Vagina (tissue), 2 donors: ENCODE results near the gene B4GALT6. TPM values are rescaled to one million over a fixed set of nuclear protein-coding genes. Genes with fewer than 3 reads are reported as not detected.

Source experiments
- DNase-seq, 2 donors: peaks; one replicate each; pipeline ENCODE4 v3.0.0-alpha.2; 2017; ENCODE audit errors: extremely low spot score in 2 of 2
- H3K27ac ChIP-seq: fragments of 200-600 bp; sonication (generic); one replicate; pipeline ENCODE4 v1.5.1; 2019
- H3K27me3 ChIP-seq: fragments of 200-600 bp; sonication (generic); one replicate; pipeline ENCODE4 v1.5.1; 2019
- H3K36me3 ChIP-seq, 2 donors: fragments of 200-600 bp; sonication (generic); one replicate each; pipeline ENCODE4 v1.5.1; 2017 to 2019
- H3K4me1 ChIP-seq: fragments of 200-600 bp; sonication (generic); one replicate; pipeline ENCODE4 v1.5.1; 2019
- H3K4me3 ChIP-seq, 2 donors: fragments of 200-600 bp; sonication (generic); 1 replicate in 1 of 2; 2 replicates in 1 of 2; pipeline ENCODE4 v1.5.1; 2016 to 2019
- H3K9me3 ChIP-seq: fragments of 200-600 bp; sonication (generic); one replicate; pipeline ENCODE4 v1.5.1; 2019
- POLR2A ChIP-seq, 2 donors: fragments of 450-650 bp; IDR thresholded peaks; one replicate each; pipeline ENCODE4 v1.6.1; 2017; ENCODE audit warnings: antibody characterized with exemption in 2 of 2, mild to moderate bottlenecking in 2 of 2, moderate library complexity in 2 of 2
- POLR2AphosphoS5 ChIP-seq, 2 donors: sonication (generic); formaldehyde crosslinking; IDR thresholded peaks; one replicate each; pipeline ENCODE4 v1.9.0; 2017; ENCODE audit warnings: antibody characterized with exemption in 2 of 2, mild to moderate bottlenecking in 2 of 2, low read depth in 1 of 2; ENCODE audit not compliant: insufficient read depth in 1 of 2
- intact Hi-C: fragments of 100-400 bp; cut with DNase I; formaldehyde crosslinking; loops from one replicate; pipeline ENCODE4 v1.15.1; 2023
- total RNA-seq: library from RNA; depleted of rRNA; stranded (reverse); fragments of >200 nt; gene quantifications from one replicate; pipeline ENCODE4 v1.2.3, GENCODE V29; 2016
- TF ChIP-seq, protein P1 (sequence below), 3 experiments: fragments of 450-650 bp in 2 of 3; fragments of 200-600 bp in 1 of 3; sonication (generic) in 1 of 3; IDR thresholded peaks; one replicate each; pipeline ENCODE4 v1.5.1; 2017 to 2019; ENCODE audit warnings: antibody characterized with exemption in 3 of 3, mild to moderate bottlenecking in 2 of 3, moderate library complexity in 2 of 3

Gene B4GALT6
- total RNA-seq, 1 donor from 2014 or later, result 2.5 TPM

DNA sequence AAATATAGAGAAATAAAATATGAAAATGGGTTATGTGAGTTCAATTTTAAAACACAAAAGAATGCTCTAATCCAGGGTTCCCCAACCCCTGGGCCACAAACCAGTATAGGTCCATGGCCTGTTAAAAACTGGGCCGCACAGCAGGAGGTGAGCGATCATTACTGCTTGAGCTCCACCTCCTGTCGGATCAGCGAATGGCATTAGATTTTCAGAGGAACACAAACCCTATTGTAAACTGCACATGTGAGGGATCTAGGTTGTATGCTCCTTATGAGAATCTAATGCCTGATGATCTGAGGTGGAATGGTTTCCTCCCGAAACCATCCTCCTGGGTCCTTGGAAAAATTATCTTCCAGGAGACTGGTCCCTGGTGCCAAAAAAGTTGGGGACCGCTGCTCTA, 58.0 kb downstream of the B4GALT6 start:
- DNase-seq, result no peak
- no peaks in the 10 kb centered on the region for H3K9me3 ChIP-seq
- H3K27ac ChIP-seq, result no peak overlapping the region
- TF ChIP-seq, protein P1, sequence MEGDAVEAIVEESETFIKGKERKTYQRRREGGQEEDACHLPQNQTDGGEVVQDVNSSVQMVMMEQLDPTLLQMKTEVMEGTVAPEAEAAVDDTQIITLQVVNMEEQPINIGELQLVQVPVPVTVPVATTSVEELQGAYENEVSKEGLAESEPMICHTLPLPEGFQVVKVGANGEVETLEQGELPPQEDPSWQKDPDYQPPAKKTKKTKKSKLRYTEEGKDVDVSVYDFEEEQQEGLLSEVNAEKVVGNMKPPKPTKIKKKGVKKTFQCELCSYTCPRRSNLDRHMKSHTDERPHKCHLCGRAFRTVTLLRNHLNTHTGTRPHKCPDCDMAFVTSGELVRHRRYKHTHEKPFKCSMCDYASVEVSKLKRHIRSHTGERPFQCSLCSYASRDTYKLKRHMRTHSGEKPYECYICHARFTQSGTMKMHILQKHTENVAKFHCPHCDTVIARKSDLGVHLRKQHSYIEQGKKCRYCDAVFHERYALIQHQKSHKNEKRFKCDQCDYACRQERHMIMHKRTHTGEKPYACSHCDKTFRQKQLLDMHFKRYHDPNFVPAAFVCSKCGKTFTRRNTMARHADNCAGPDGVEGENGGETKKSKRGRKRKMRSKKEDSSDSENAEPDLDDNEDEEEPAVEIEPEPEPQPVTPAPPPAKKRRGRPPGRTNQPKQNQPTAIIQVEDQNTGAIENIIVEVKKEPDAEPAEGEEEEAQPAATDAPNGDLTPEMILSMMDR (IDR thresholded peaks at IDR 0.05), result no peak
- no peak for TF ChIP-seq POLR2A (IDR thresholded peaks at IDR 0.05)
- TF ChIP-seq POLR2AphosphoS5 (IDR thresholded peaks at IDR 0.05; ENCODE audit: insufficient read depth in 1 of 2, low read depth in 1 of 2), result no peak
- no peaks in the 10 kb centered on the region for H3K4me1 ChIP-seq
- intact Hi-C loops, result no loop called here
- no peak overlapping the region for H3K4me3 ChIP-seq
- H3K27me3 ChIP-seq, result no peaks in the 10 kb centered on the region
- no peaks in the 10 kb centered on the region for H3K36me3 ChIP-seq

DNA sequence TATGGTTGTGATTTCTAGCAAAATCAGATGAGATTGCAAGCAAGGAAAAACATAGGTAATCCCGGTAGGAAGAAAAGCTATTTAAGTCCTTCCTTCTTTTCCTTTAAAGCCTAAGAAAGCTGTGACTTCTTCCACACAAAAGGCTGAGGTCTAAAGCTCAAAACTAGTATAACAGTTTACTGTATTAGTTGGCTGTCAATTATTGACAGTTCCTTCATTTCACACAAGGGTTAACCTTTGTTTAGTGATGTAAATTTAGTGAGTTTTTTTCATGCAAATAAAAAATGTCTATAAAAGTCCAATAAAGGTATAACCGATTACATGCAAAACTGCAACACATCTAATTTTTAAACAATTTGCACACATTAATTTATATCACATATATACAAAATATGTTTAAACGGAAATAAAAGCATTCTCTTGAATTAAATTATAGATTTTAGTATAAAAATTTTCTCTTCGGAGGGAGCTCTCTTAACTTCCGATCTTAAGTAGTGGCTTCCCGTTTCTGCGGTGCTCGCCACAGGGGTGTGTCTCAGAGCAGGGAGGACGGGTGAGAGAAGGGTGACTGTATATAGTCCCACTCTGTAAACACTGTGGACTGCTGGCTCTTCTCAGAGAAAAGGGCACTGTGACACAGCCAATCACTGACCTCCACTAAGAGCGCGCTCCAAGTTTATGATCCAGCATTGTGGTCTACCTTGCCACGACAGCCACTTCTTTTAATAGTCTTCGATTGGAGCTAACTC, 59.3 kb downstream of the B4GALT6 start:
- intact Hi-C loops, result no loop called here
- no peak for DNase-seq

DNA sequence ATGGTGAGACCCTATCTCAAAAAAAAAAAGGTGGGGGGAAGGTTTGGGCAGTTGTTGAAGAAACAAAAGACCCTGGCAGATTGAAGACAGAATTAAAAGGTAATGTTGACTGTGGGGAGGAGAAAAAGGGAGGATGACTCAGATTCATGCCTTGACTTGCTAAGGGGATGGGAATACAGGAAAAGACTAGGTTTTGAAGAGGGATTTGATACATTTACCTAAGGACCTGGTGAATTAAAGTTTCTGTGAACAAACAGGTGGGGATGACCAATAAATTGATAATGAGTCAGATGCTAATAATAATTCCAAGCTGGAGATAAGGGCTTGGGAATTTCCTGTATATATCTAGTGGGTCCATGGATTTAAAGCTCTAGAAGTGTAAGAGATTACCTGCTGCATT, 65.1 kb downstream of the B4GALT6 start:
- Histone ChIP-seq H3K36me3 (no peaks in the 10 kb centered on the region), H3K9me3 (no peaks in the 10 kb centered on the region), H3K27ac (no peak overlapping the region), H3K27me3 (no peaks in the 10 kb centered on the region), H3K4me1 (no peaks in the 10 kb centered on the region), H3K4me3 (no peak overlapping the region)
- no peak for DNase-seq
- intact Hi-C loops, result no loop called here
- TF ChIP-seq, protein P1 (IDR thresholded peaks at IDR 0.05), result no peak
- TF ChIP-seq POLR2A (IDR thresholded peaks at IDR 0.05) (no peak), POLR2AphosphoS5 (IDR thresholded peaks at IDR 0.05; ENCODE audit: insufficient read depth in 1 of 2, low read depth in 1 of 2) (no peak)

More for the DNA sequence above, 59.3 kb downstream of the B4GALT6 start:
- Histone ChIP-seq H3K36me3 (no peaks in the 10 kb centered on the region), H3K9me3 (no peaks in the 10 kb centered on the region), H3K27me3 (no peaks in the 10 kb centered on the region), H3K4me1 (no peaks in the 10 kb centered on the region), H3K4me3 (no peak overlapping the region), H3K27ac (no peak overlapping the region)
- TF ChIP-seq, protein P1 (IDR thresholded peaks at IDR 0.05), result no peak
- no peak for TF ChIP-seq POLR2A (IDR thresholded peaks at IDR 0.05)
- no peak for TF ChIP-seq POLR2AphosphoS5 (IDR thresholded peaks at IDR 0.05; ENCODE audit: insufficient read depth in 1 of 2, low read depth in 1 of 2)

DNA sequence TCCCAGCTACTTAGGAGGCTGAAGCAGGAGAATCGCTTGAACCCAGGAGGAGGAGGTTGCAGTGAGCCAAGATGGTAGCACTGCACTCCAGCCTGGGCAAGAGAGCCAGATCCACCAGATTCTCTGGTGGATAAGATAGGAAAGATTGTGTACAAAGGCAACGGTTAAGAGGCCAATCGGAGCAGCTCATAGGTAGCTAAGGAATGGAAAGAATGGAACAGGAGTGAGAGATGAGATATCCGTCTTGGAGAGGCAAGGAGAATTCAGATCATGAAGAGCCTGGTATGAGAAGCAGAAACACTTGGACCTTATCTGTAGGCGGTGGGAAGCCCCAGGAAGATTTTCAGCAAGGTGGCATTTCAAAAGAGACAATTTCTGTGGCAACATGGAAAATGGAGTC, 65.6 kb downstream of the B4GALT6 start:
- TF ChIP-seq POLR2A (IDR thresholded peaks at IDR 0.05) (no peak), POLR2AphosphoS5 (IDR thresholded peaks at IDR 0.05; ENCODE audit: insufficient read depth in 1 of 2, low read depth in 1 of 2) (no peak)
- TF ChIP-seq, protein P1 (IDR thresholded peaks at IDR 0.05), result no peak
- no peaks in the 10 kb centered on the region for H3K27me3 ChIP-seq
- DNase-seq, result no peak
- H3K4me3 ChIP-seq, result no peak overlapping the region
- H3K4me1 ChIP-seq, result no peaks in the 10 kb centered on the region
- no peaks in the 10 kb centered on the region for H3K9me3 ChIP-seq
- no peak overlapping the region for H3K27ac ChIP-seq
- intact Hi-C loops, result no loop called here
- H3K36me3 ChIP-seq, result no peaks in the 10 kb centered on the region

DNA sequence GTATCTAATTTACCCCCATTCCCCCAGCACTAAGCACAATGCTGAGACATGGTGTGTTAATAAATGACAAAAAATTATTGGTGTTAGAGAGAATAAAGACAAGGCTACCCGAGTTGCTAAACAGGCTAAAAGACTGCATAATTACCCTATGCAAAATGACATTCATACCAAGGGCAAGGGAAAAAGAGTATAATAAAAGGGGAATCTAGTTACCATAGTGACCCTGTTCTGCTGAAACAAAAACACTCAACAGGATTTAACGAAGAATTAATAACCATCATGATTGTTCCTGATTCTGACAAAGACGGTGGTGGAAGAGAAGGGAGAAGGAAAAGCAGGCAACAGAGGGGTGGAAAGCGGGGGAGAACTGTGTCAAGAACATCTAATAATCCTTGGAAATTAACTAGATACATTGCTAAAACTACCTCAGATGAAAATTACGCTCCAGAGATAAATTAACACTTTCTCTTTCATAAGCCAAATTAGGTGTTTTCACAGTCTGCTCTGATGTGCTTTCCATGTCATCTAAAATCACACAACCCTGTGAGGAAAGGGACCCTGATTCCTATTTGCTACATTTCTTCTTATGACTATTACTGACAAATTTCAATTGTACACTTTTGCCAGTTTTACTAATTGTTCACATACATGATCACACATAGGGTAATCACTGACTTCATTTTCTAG, 67.2 kb downstream of the B4GALT6 start:
- intact Hi-C loops, result no loop called here
- Histone ChIP-seq H3K4me1 (no peaks in the 10 kb centered on the region), H3K27me3 (no peaks in the 10 kb centered on the region), H3K9me3 (no peaks in the 10 kb centered on the region), H3K36me3 (no peaks in the 10 kb centered on the region), H3K27ac (no peak overlapping the region), H3K4me3 (no peak overlapping the region)
- no peak for TF ChIP-seq POLR2AphosphoS5 (IDR thresholded peaks at IDR 0.05; ENCODE audit: insufficient read depth in 1 of 2, low read depth in 1 of 2)
- TF ChIP-seq, protein P1 (IDR thresholded peaks at IDR 0.05), result no peak
- TF ChIP-seq POLR2A (IDR thresholded peaks at IDR 0.05), result no peak
- DNase-seq, result no peak
